GM10266 (cell line): ENCODE data around the gene UTP25.

Source experiments
- DNase-seq: peaks from one replicate; pipeline ENCODE4 v3.0.0; 2012; ENCODE audit errors: extremely low spot score
- CTCF ChIP-seq: IDR thresholded peaks from 2 replicates; pipeline ENCODE4 v1.5.1; 2012; ENCODE audit warnings: mild to moderate bottlenecking, low read depth; ENCODE audit not compliant: control insufficient read depth, insufficient read depth; ENCODE audit errors: missing control alignments

UTP25 gene

GRCh38 chr1:209808059-209808581 lies 19.7 kb upstream of the UTP25 start:
- DNase-seq = no peak
- no peak for TF ChIP-seq CTCF

GRCh38 chr1:209809611-209810010 lies 18.2 kb upstream of the UTP25 start:
- no peak for DNase-seq

GRCh38 chr1:209810783-209811182 lies 17.0 kb upstream of the UTP25 start:
- no peak for TF ChIP-seq CTCF
- DNase-seq = no peak

More at GRCh38 chr1:209809611-209810010, 18.2 kb upstream of the UTP25 start:
- no peak for TF ChIP-seq CTCF

- no peak for TF ChIP-seq CTCF
- DNase-seq = no peak
These were observed 13.9 kb upstream of the UTP25 start for GRCh38 chr1:209813902-209814301.

- no peak for TF ChIP-seq CTCF
- DNase-seq = no peak
These were observed 12.3 kb upstream of the UTP25 start for GRCh38 chr1:209815490-209815889.

- no peak for DNase-seq
- TF ChIP-seq CTCF = no peak
These were observed 11.8 kb upstream of the UTP25 start for GRCh38 chr1:209815931-209816341.

- no peak for DNase-seq
- TF ChIP-seq CTCF = no peak
These were observed 10.8 kb upstream of the UTP25 start for GRCh38 chr1:209816923-209817322.
